SK-N-SH (cell line): ENCODE data around the gene NPR1. TPM values are rescaled to one million over a fixed set of nuclear protein-coding genes. Genes with fewer than 3 reads are reported as not detected.

Source experiments
- CTCF ChIA-PET: fragments of 300-600, 350-600 bp; formaldehyde crosslinking; extraction: SDS; loops from one replicate; lab custom pipeline; 2021; lab: Yijun Ruan, JAX
- POLR2A ChIA-PET: fragments of 350-600 bp; sonication (Branson Sonifier 250); formaldehyde crosslinking; extraction: SDS; loops from one replicate; lab custom pipeline; 2020; ENCODE audit warnings: antibody characterized with exemption, inconsistent platforms; lab: Yijun Ruan, JAX
- DNase-seq: peaks from one replicate; pipeline ENCODE4 v3.0.0; 2012
- H2AFZ ChIP-seq: fragments of 200-600 bp; sonication (generic); 2 replicates; pipeline ENCODE4 v1.8.1; 2016; ENCODE audit warnings: antibody characterized with exemption, mild to moderate bottlenecking, low read depth
- H3F3A ChIP-seq: fragments of 200-600 bp; sonication (generic); replicated peaks from 2 replicates; pipeline ENCODE3; 2016; ENCODE audit warnings: antibody characterized with exemption, mild to moderate bottlenecking; ENCODE audit not compliant: insufficient read depth
- H3K27ac ChIP-seq, 2 experiments: fragments of 200-500 bp in 1 of 2; fragments of 200-600 bp in 1 of 2; sonication (Bioruptor generic) in 1 of 2; sonication (generic), shearing (Covaris generic) in 1 of 2; 2 replicates each; pipeline versions ENCODE4 v1.5.1 to v1.6.1; 2014 to 2016; ENCODE audit warnings: low read depth in 2 of 2, inconsistent platforms in 1 of 2, low read length in 1 of 2, mild to moderate bottlenecking in 1 of 2, mixed read lengths in 1 of 2
- H3K27me3 ChIP-seq: fragments of 200-600 bp; sonication (generic), shearing (Covaris generic); 2 replicates; pipeline ENCODE4 v1.6.1; 2016; ENCODE audit warnings: mixed run types; ENCODE audit not compliant: insufficient read depth
- H3K36me3 ChIP-seq, 2 experiments: fragments of 200-500 bp in 1 of 2; fragments of 200-600 bp in 1 of 2; sonication (Bioruptor generic) in 1 of 2; sonication (generic) in 1 of 2; replicated peaks in 1 of 2; 2 replicates each; pipeline versions ENCODE3 to v1.5.1; 2014 to 2016; ENCODE audit warnings: low read length in 1 of 2, mild to moderate bottlenecking in 1 of 2; ENCODE audit not compliant: insufficient read depth in 2 of 2, control insufficient read depth in 1 of 2
- H3K4me1 ChIP-seq, 2 experiments: fragments of 200-500 bp in 1 of 2; fragments of 200-600 bp in 1 of 2; sonication (Bioruptor generic) in 1 of 2; sonication (generic), shearing (Covaris generic) in 1 of 2; 2 replicates each; pipeline versions ENCODE4 v1.5.1 to v1.6.1; 2014 to 2016; ENCODE audit warnings: low read depth in 1 of 2, low read length in 1 of 2, mixed run types in 1 of 2; ENCODE audit not compliant: insufficient read depth in 2 of 2, control insufficient read depth in 1 of 2
- H3K4me2 ChIP-seq: fragments of 200-600 bp; sonication (generic), shearing (Covaris generic); 2 replicates; pipeline ENCODE4 v1.6.1; 2017; ENCODE audit warnings: mixed run types
- H3K4me3 ChIP-seq, 2 experiments: fragments of 200-500 bp in 1 of 2; fragments of 200-600 bp in 1 of 2; sonication (Bioruptor generic) in 1 of 2; sonication (generic), shearing (Covaris generic) in 1 of 2; 2 replicates each; pipeline versions ENCODE4 v1.5.1 to v1.8.1; 2014 to 2016; ENCODE audit warnings: low read depth in 2 of 2, inconsistent platforms in 1 of 2, low read length in 1 of 2, mild to moderate bottlenecking in 1 of 2, mixed read lengths in 1 of 2, moderate library complexity in 1 of 2
- H3K79me2 ChIP-seq: fragments of 200-600 bp; sonication (generic); 2 replicates; pipeline ENCODE4 v1.8.1; 2017; ENCODE audit warnings: mild to moderate bottlenecking; ENCODE audit not compliant: insufficient read depth
- H3K9ac ChIP-seq: fragments of 200-600 bp; sonication (generic); 2 replicates; pipeline ENCODE4 v1.6.1; 2017; ENCODE audit warnings: mixed run types
- H3K9me2 ChIP-seq: fragments of 200-600 bp; sonication (generic); 2 replicates; pipeline ENCODE4 v1.6.1; 2017; ENCODE audit warnings: mixed run types
- H3K9me3 ChIP-seq: fragments of 200-600 bp; sonication (generic); 2 replicates; pipeline ENCODE4 v1.6.1; 2017; ENCODE audit warnings: mixed run types, mild to moderate bottlenecking, moderate library complexity
- H4K20me1 ChIP-seq: fragments of 200-600 bp; sonication (generic); 2 replicates; pipeline ENCODE4 v1.6.1; 2017; ENCODE audit warnings: mild to moderate bottlenecking, mixed run types; ENCODE audit not compliant: insufficient read depth
- CHD2 ChIP-seq: fragments of 150-350 bp; IDR thresholded peaks from 2 replicates; pipeline ENCODE4 v1.6.1; 2018; ENCODE audit warnings: low read length; ENCODE audit not compliant: partially characterized antibody
- EP300 ChIP-seq, 2 experiments: IDR thresholded peaks; 2 replicates each; pipeline versions ENCODE4 v1.4.0 to v1.6.1; 2012; ENCODE audit warnings: borderline replicate concordance in 1 of 2, low read depth in 1 of 2, low read length in 1 of 2
- FOSL2 ChIP-seq: IDR thresholded peaks from 2 replicates; pipeline ENCODE4 v1.4.0; 2012; ENCODE audit warnings: low read depth, mild to moderate bottlenecking, moderate library complexity, borderline replicate concordance
- GATA2 ChIP-seq: sonication (generic); formaldehyde crosslinking; IDR thresholded peaks from 2 replicates; pipeline ENCODE4 v1.5.0; 2020; ENCODE audit warnings: mild to moderate bottlenecking, missing genetic modification reagents
- IRF3 ChIP-seq: fragments of 150-350 bp; IDR thresholded peaks from 2 replicates; pipeline ENCODE4 v1.6.1; 2016; ENCODE audit warnings: mild to moderate bottlenecking, low read depth, low read length
- MXI1 ChIP-seq: IDR thresholded peaks from 2 replicates; pipeline ENCODE4 v1.6.1; 2012; ENCODE audit warnings: mild to moderate bottlenecking, low read depth, low read length, improper control_type of control experiment
- NFIC ChIP-seq: IDR thresholded peaks from 2 replicates; pipeline ENCODE4 v1.4.0; 2012; ENCODE audit warnings: borderline replicate concordance
- PBX3 ChIP-seq: IDR thresholded peaks from 2 replicates; pipeline ENCODE4; 2012
- RCOR1 ChIP-seq: fragments of 150-350 bp; IDR thresholded peaks from 2 replicates; pipeline ENCODE4 v1.6.1; 2017; ENCODE audit warnings: antibody characterized with exemption, low read length
- TAF1 ChIP-seq: IDR thresholded peaks from 2 replicates; pipeline ENCODE4 v1.6.1; 2012; ENCODE audit warnings: low read depth, mild to moderate bottlenecking, low read length, moderate library complexity, borderline replicate concordance
- USF1 ChIP-seq: IDR thresholded peaks from 2 replicates; pipeline ENCODE4 v1.4.0; 2012; ENCODE audit warnings: low read depth, borderline replicate concordance
- YY1 ChIP-seq: IDR thresholded peaks from 2 replicates; pipeline ENCODE4 v1.4.0; 2012; ENCODE audit warnings: low read depth, mild to moderate bottlenecking
- WGBS: methylation state at CpG from one replicate; pipeline ENCODE4 v1.1.6; 2017; ENCODE audit warnings: low lambda C conversion rate; 5-methylcytosine and 5-hydroxymethylcytosine counted together
- polyA plus RNA-seq, 3 experiments: library from polyadenylated mRNA; depleted of rRNA; stranded (reverse); fragments of >200 nt; gene quantifications; 2 replicates each; pipeline ENCODE4 v1.2.3, GENCODE V29; 2012

The NPR1 gene
- polyA plus RNA-seq, 1 of the 3 experiments (the other 2 are of a cell fraction): 0.12 TPM

GRCh38 chr1:153648000-153648643, 30.4 kb upstream of the NPR1 start:
- peaks cover 0 to 10% of the 10 kb centered on the region in 2 experiments; a peak in 1 of 4 replicates for H3K4me1 ChIP-seq
- no peak for DNase-seq
- no peak overlapping the region for H3K4me3 ChIP-seq
- H3K4me2 ChIP-seq: no peak overlapping the region
- H3F3A ChIP-seq: peaks cover 22% of the 10 kb centered on the region
- H3K9ac ChIP-seq: no peak overlapping the region
- H3K9me3 ChIP-seq: no peaks in the 10 kb centered on the region
- no peaks in the 10 kb centered on the region for H4K20me1 ChIP-seq
- H3K79me2 ChIP-seq: peaks cover 8% of the 10 kb centered on the region; the same call in 1 of the 2 replicates
- no peaks in the 10 kb centered on the region for H3K9me2 ChIP-seq
- POLR2A ChIA-PET: interaction anchor here (1.0 to 6.4 kb wide), 3 partner anchors 8 to 14 kb away, joined by 4 to 32 read pairs (median 5); partner anchors contain the start of gene CHTOP
- peaks cover 31 to 35% of the 10 kb centered on the region in 2 experiments for H3K36me3 ChIP-seq
- 86% methylated on average over 10 of the region's 10 CpGs for WGBS
- H3K27ac ChIP-seq: no peak overlapping the region
- TF ChIP-seq EP300 (IDR thresholded peaks at IDR 0.05; ENCODE audit: borderline replicate concordance in 1 of 2, low read depth in 1 of 2, low read length in 1 of 2) (no peak), TAF1 (no peak), RCOR1 (no peak), PBX3 (no peak), FOSL2 (no peak), GATA2 (CRISPR knock-in tag) (no peak), IRF3 (no peak), YY1 (no peak), CHD2 (no peak)
- H3K27me3 ChIP-seq: no peaks in the 10 kb centered on the region
- CTCF ChIA-PET: interaction anchor here (0.8 to 1.5 kb wide), 5 partner anchors 11 to 80 kb away, joined by 3 to 4 read pairs (median 3); no protein-coding TSS in a partner anchor
- no peak overlapping the region for H2AFZ ChIP-seq

GRCh38 chr1:153649137-153649862, 29.2 kb upstream of the NPR1 start:
- WGBS: 67% methylated on average over 3 of the region's 3 CpGs
- Histone ChIP-seq H3K4me2 (no peak overlapping the region), H3K9me2 (no peaks in the 10 kb centered on the region), H3F3A (peaks cover 16% of the 10 kb centered on the region), H3K9ac (no peak overlapping the region), H4K20me1 (no peaks in the 10 kb centered on the region), H3K9me3 (no peaks in the 10 kb centered on the region), H3K4me3 (no peak overlapping the region), H3K27ac (no peak overlapping the region; a peak in 1 of 4 replicates), H3K27me3 (no peaks in the 10 kb centered on the region), H2AFZ (no peak overlapping the region), H3K79me2 (no peaks in the 10 kb centered on the region), H3K36me3 (peaks cover 19 to 23% of the 10 kb centered on the region in 2 experiments), H3K4me1 (peaks cover 0 to 10% of the 10 kb centered on the region in 2 experiments; a peak in 1 of 4 replicates)
- DNase-seq: no peak
- CTCF ChIA-PET: interaction anchor here (0.7 to 1.5 kb wide), 4 partner anchors 10 to 55 kb away, joined by 3 to 4 read pairs (median 4); partner anchors contain the start of genes CHTOP and SNAPIN
- POLR2A ChIA-PET: interaction anchor here (6.4 kb wide), 1 partner anchor 15 kb away, joined by 32 read pairs; the partner anchor contains the start of gene CHTOP
- TF ChIP-seq NFIC: no peak
- no peak for TF ChIP-seq USF1
- TF ChIP-seq MXI1: no peak
